ENCODE measurements around the gene SEPTIN12.

SEPTIN12 gene

GRCh38 chr16:4787627-4788482, at the start of gene SEPTIN12:
Gene SEPTIN12 (minus strand): TSS chr16:4788345. CDS start chr16:4787645, 700 bp downstream.
- no peak within 1 kb of the TSS for H3K27ac ChIP-seq (ENCODE audit: low read length)
- no peaks in the 10 kb centered on the region for H3K36me3 ChIP-seq (ENCODE audit: control insufficient read depth, low read depth, low read length)
- H3K4me3 ChIP-seq (ENCODE audit: low read length), result no peak within 1 kb of the TSS
- H3K9ac ChIP-seq (ENCODE audit: low read length), result no peak within 1 kb of the TSS
- no peaks in the 10 kb centered on the region for H3K9me3 ChIP-seq (ENCODE audit: control insufficient read depth, low read depth, low read length)
- no peaks in the 10 kb centered on the region for H3K4me1 ChIP-seq (ENCODE audit: control insufficient read depth, low read depth, low read length)
- H3K27me3 ChIP-seq (ENCODE audit: control insufficient read depth, insufficient read depth, low read length), result no peaks in the 10 kb centered on the region

GRCh38 chr16:4836727-4837126, 48.6 kb upstream of the SEPTIN12 start:
- Histone ChIP-seq H3K9me3 (ENCODE audit: control insufficient read depth, low read depth, low read length) (no peaks in the 10 kb centered on the region), H3K9ac (ENCODE audit: low read length) (no peak overlapping the region), H3K36me3 (ENCODE audit: control insufficient read depth, low read depth, low read length) (peaks cover 69% of the 10 kb centered on the region), H3K4me3 (ENCODE audit: low read length) (no peak overlapping the region), H3K4me1 (ENCODE audit: control insufficient read depth, low read depth, low read length) (no peaks in the 10 kb centered on the region), H3K27me3 (ENCODE audit: control insufficient read depth, insufficient read depth, low read length) (no peaks in the 10 kb centered on the region), H3K27ac (ENCODE audit: low read length) (no peak overlapping the region)

- no peak overlapping the region for H3K27ac ChIP-seq (ENCODE audit: low read length)
- H3K9me3 ChIP-seq (ENCODE audit: control insufficient read depth, low read depth, low read length), result no peaks in the 10 kb centered on the region
- H3K4me3 ChIP-seq (ENCODE audit: low read length), result no peak overlapping the region
- no peaks in the 10 kb centered on the region for H3K4me1 ChIP-seq (ENCODE audit: control insufficient read depth, low read depth, low read length)
- no peak overlapping the region for H3K9ac ChIP-seq (ENCODE audit: low read length)
- no peaks in the 10 kb centered on the region for H3K27me3 ChIP-seq (ENCODE audit: control insufficient read depth, insufficient read depth, low read length)
- H3K36me3 ChIP-seq (ENCODE audit: control insufficient read depth, low read depth, low read length), result peaks cover 66% of the 10 kb centered on the region
These were observed 45.4 kb upstream of the SEPTIN12 start for GRCh38 chr16:4833584-4833983.

- H3K36me3 ChIP-seq (ENCODE audit: control insufficient read depth, low read depth, low read length), result peaks cover 70% of the 10 kb centered on the region
These were observed 44.7 kb upstream of the SEPTIN12 start for GRCh38 chr16:4832698-4833343.

GRCh38 chr16:4831616-4832015, 43.5 kb upstream of the SEPTIN12 start:
- no peaks in the 10 kb centered on the region for H3K9me3 ChIP-seq (ENCODE audit: control insufficient read depth, low read depth, low read length)
- H3K36me3 ChIP-seq (ENCODE audit: control insufficient read depth, low read depth, low read length), result peaks cover 72% of the 10 kb centered on the region
- H3K4me1 ChIP-seq (ENCODE audit: control insufficient read depth, low read depth, low read length), result no peaks in the 10 kb centered on the region
- no peak overlapping the region for H3K27ac ChIP-seq (ENCODE audit: low read length)
- no peak overlapping the region for H3K4me3 ChIP-seq (ENCODE audit: low read length)
- no peak overlapping the region for H3K9ac ChIP-seq (ENCODE audit: low read length)
- H3K27me3 ChIP-seq (ENCODE audit: control insufficient read depth, insufficient read depth, low read length), result no peaks in the 10 kb centered on the region

More at GRCh38 chr16:4832698-4833343, 44.7 kb upstream of the SEPTIN12 start:
- Histone ChIP-seq H3K4me3 (ENCODE audit: low read length) (no peak overlapping the region), H3K27ac (ENCODE audit: low read length) (no peak overlapping the region), H3K4me1 (ENCODE audit: control insufficient read depth, low read depth, low read length) (no peaks in the 10 kb centered on the region), H3K9ac (ENCODE audit: low read length) (no peak overlapping the region), H3K27me3 (ENCODE audit: control insufficient read depth, insufficient read depth, low read length) (no peaks in the 10 kb centered on the region), H3K9me3 (ENCODE audit: control insufficient read depth, low read depth, low read length) (no peaks in the 10 kb centered on the region)

GRCh38 chr16:4830408-4830807, 42.3 kb upstream of the SEPTIN12 start:
- Histone ChIP-seq H3K9ac (ENCODE audit: low read length) (no peak overlapping the region), H3K4me1 (ENCODE audit: control insufficient read depth, low read depth, low read length) (no peaks in the 10 kb centered on the region), H3K4me3 (ENCODE audit: low read length) (no peak overlapping the region), H3K36me3 (ENCODE audit: control insufficient read depth, low read depth, low read length) (peaks cover 74% of the 10 kb centered on the region), H3K27ac (ENCODE audit: low read length) (no peak overlapping the region), H3K9me3 (ENCODE audit: control insufficient read depth, low read depth, low read length) (no peaks in the 10 kb centered on the region), H3K27me3 (ENCODE audit: control insufficient read depth, insufficient read depth, low read length) (no peaks in the 10 kb centered on the region)

GRCh38 chr16:4828567-4829321, 40.6 kb upstream of the SEPTIN12 start:
- no peak overlapping the region for H3K9ac ChIP-seq (ENCODE audit: low read length)
- H3K27ac ChIP-seq (ENCODE audit: low read length), result no peak overlapping the region
- H3K9me3 ChIP-seq (ENCODE audit: control insufficient read depth, low read depth, low read length), result no peaks in the 10 kb centered on the region
- H3K36me3 ChIP-seq (ENCODE audit: control insufficient read depth, low read depth, low read length), result peaks cover 76% of the 10 kb centered on the region
- H3K4me1 ChIP-seq (ENCODE audit: control insufficient read depth, low read depth, low read length), result no peaks in the 10 kb centered on the region
- H3K27me3 ChIP-seq (ENCODE audit: control insufficient read depth, insufficient read depth, low read length), result no peaks in the 10 kb centered on the region
- no peak overlapping the region for H3K4me3 ChIP-seq (ENCODE audit: low read length)

GRCh38 chr16:4826980-4827379, 38.8 kb upstream of the SEPTIN12 start:
- Histone ChIP-seq H3K4me3 (ENCODE audit: low read length) (no peak overlapping the region), H3K9me3 (ENCODE audit: control insufficient read depth, low read depth, low read length) (no peaks in the 10 kb centered on the region), H3K4me1 (ENCODE audit: control insufficient read depth, low read depth, low read length) (no peaks in the 10 kb centered on the region), H3K9ac (ENCODE audit: low read length) (no peak overlapping the region), H3K27ac (ENCODE audit: low read length) (no peak overlapping the region), H3K36me3 (ENCODE audit: control insufficient read depth, low read depth, low read length) (peaks cover 73% of the 10 kb centered on the region), H3K27me3 (ENCODE audit: control insufficient read depth, insufficient read depth, low read length) (no peaks in the 10 kb centered on the region)

GRCh38 chr16:4826526-4826925, 38.4 kb upstream of the SEPTIN12 start:
- H3K27me3 ChIP-seq (ENCODE audit: control insufficient read depth, insufficient read depth, low read length), result no peaks in the 10 kb centered on the region
- no peak overlapping the region for H3K27ac ChIP-seq (ENCODE audit: low read length)
- H3K4me1 ChIP-seq (ENCODE audit: control insufficient read depth, low read depth, low read length), result no peaks in the 10 kb centered on the region
- no peak overlapping the region for H3K4me3 ChIP-seq (ENCODE audit: low read length)
- no peaks in the 10 kb centered on the region for H3K9me3 ChIP-seq (ENCODE audit: control insufficient read depth, low read depth, low read length)
- no peak overlapping the region for H3K9ac ChIP-seq (ENCODE audit: low read length)
- H3K36me3 ChIP-seq (ENCODE audit: control insufficient read depth, low read depth, low read length), result peaks cover 73% of the 10 kb centered on the region

- H3K27ac ChIP-seq (ENCODE audit: low read length), result no peak overlapping the region
- no peaks in the 10 kb centered on the region for H3K9me3 ChIP-seq (ENCODE audit: control insufficient read depth, low read depth, low read length)
- H3K4me1 ChIP-seq (ENCODE audit: control insufficient read depth, low read depth, low read length), result no peaks in the 10 kb centered on the region
- no peak overlapping the region for H3K4me3 ChIP-seq (ENCODE audit: low read length)
- H3K36me3 ChIP-seq (ENCODE audit: control insufficient read depth, low read depth, low read length), result peaks cover 74% of the 10 kb centered on the region
- H3K9ac ChIP-seq (ENCODE audit: low read length), result no peak overlapping the region
- H3K27me3 ChIP-seq (ENCODE audit: control insufficient read depth, insufficient read depth, low read length), result no peaks in the 10 kb centered on the region
These were observed 37.1 kb upstream of the SEPTIN12 start for GRCh38 chr16:4825196-4825595.

GRCh38 chr16:4820652-4821051, 32.5 kb upstream of the SEPTIN12 start:
- H3K9me3 ChIP-seq (ENCODE audit: control insufficient read depth, low read depth, low read length), result no peaks in the 10 kb centered on the region
- H3K4me1 ChIP-seq (ENCODE audit: control insufficient read depth, low read depth, low read length), result no peaks in the 10 kb centered on the region
- no peak overlapping the region for H3K27ac ChIP-seq (ENCODE audit: low read length)
- peaks cover 51% of the 10 kb centered on the region for H3K36me3 ChIP-seq (ENCODE audit: control insufficient read depth, low read depth, low read length)
- no peaks in the 10 kb centered on the region for H3K27me3 ChIP-seq (ENCODE audit: control insufficient read depth, insufficient read depth, low read length)
- no peak overlapping the region for H3K9ac ChIP-seq (ENCODE audit: low read length)
- no peak overlapping the region for H3K4me3 ChIP-seq (ENCODE audit: low read length)

Measured in iPS-18a (cell line).